ENCODE measurements around the gene EFNA1.
A peak's percentile ranks its signal among the peaks of the same experiment; 100 is the strongest.

EFNA1 gene

GRCh38 chr1:155127105-155127966 is at the start of gene EFNA1:
EFNA1 (plus strand) TSS chr1:155127876; CDS start chr1:155127978, 102 bp downstream.
- H3K27ac ChIP-seq, result peak within 1 kb of the TSS; percentile 99
- no peak for TF ChIP-seq ZFX (IDR thresholded peaks at IDR 0.05; ENCODE audit: borderline replicate concordance)
- TF ChIP-seq CTCF (IDR thresholded peaks at IDR 0.05), result no peak

GRCh38 chr1:155078469-155079209 is 49.0 kb upstream of the EFNA1 start, which contains the start of gene EFNA3:
EFNA3 (plus strand) TSS chr1:155078837; CDS start chr1:155078942, 105 bp downstream.
- H3K27ac ChIP-seq, result peak within 1 kb of the TSS; percentile 98
- TF ChIP-seq CTCF (IDR thresholded peaks at IDR 0.05), result no peak

GRCh38 chr1:155079210-155079486 is 48.5 kb upstream of the EFNA1 start:
- peak overlapping the region; percentile 98 for H3K27ac ChIP-seq

GRCh38 chr1:155079487-155080311 is 48.0 kb upstream of the EFNA1 start:
- peak overlapping the region; percentile 98 for H3K27ac ChIP-seq
- TF ChIP-seq ZFX (IDR thresholded peaks at IDR 0.05; ENCODE audit: borderline replicate concordance) (no peak), CTCF (IDR thresholded peaks at IDR 0.05) (no peak)

More at GRCh38 chr1:155079210-155079486, 48.5 kb upstream of the EFNA1 start:
- TF ChIP-seq ZFX (IDR thresholded peaks at IDR 0.05; ENCODE audit: borderline replicate concordance) (no peak), CTCF (IDR thresholded peaks at IDR 0.05) (no peak)

- TF ChIP-seq ZFX (IDR thresholded peaks at IDR 0.05; ENCODE audit: borderline replicate concordance), result no peak
- TF ChIP-seq CTCF (IDR thresholded peaks at IDR 0.05), result no peak
- peak overlapping the region; percentile 98 for H3K27ac ChIP-seq
Observed at GRCh38 chr1:155080312-155081228, 47.1 kb upstream of the EFNA1 start.

GRCh38 chr1:155081472-155082300 is 46.0 kb upstream of the EFNA1 start:
- H3K27ac ChIP-seq, result peak overlapping the region; percentile 98
- no peak for TF ChIP-seq ZFX (IDR thresholded peaks at IDR 0.05; ENCODE audit: borderline replicate concordance)
- TF ChIP-seq CTCF (IDR thresholded peaks at IDR 0.05), result no peak
